ENCODE results near the gene RPL13. TPM values are rescaled to one million over a fixed set of nuclear protein-coding genes. Genes with fewer than 3 reads are reported as not detected.

The RPL13 gene
- total RNA-seq, 2 experiments from 2014 or later, result 2,153 to 2,209 TPM

DNA sequence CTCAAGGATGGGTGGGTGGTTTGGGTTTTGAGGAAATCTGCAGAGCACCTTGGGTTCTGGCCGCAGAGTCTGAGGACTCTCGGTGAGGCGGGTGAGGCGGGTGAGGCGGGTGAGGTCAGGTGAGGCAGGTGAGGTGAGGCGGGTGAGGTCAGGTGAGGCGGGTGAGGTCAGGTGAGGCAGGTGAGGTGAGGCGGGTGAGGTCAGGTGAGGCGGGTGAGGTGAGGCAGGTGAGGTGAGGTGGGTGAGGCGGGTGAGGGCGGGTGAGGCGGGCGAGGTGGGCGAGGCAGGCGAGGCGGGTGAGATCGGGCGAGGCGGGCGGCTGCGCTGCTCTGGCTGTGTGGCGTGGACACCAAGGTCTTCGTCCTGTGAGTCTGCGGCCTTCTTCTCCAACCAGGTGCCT, 24.1 kb upstream of the RPL13 start:
- H3K27me3 Mint-ChIP-seq, result no peaks in the 10 kb centered on the region
- no peak overlapping the region for H3K27ac Mint-ChIP-seq
- CTCF ChIA-PET, result no interaction called here
- H3K9me3 Mint-ChIP-seq (ENCODE audit: low read depth), result no peaks in the 10 kb centered on the region
- peaks cover 32% of the 10 kb centered on the region for H3K36me3 Mint-ChIP-seq
- H3K4me3 Mint-ChIP-seq, result no peak overlapping the region
- no peak for ATAC-seq
- peaks cover 26% of the 10 kb centered on the region for H3K4me1 Mint-ChIP-seq
- no peak for DNase-seq

DNA sequence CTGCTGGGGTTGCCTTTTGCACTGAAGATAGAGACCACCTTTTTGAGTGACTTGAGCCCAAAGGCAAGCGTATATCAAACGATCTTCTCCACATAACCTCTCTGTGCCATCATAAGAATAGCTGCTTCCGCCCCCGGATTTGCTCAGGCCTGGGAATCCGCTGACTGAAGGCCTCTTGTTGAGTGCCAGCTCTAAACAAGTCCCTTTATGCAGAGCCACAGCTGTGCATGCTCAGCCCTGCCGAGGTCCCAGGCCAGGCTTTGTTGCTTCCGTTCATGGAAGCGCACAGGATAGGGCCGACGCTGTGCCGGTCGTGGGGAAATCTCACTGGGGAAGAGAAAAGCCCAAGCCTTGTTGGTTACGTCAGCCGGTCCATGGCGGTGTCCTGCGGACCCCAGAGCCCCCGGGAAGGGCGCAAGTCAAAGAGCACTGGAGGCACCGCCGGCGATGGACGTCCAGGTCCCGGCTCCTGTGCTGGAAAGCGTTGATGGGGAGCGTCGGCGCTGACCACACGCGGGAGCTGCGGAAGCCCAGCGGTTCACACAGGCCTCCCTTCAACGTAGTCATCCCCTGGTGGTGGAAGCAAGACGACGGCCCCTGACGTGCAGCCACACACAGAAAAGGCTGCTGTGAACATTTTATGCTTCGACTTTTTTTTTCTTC, 23.5 kb upstream of the RPL13 start:
- no peaks in the 10 kb centered on the region for H3K27me3 Mint-ChIP-seq
- CTCF ChIA-PET, result no interaction called here
- ATAC-seq (no peak), DNase-seq (no peak)
- no peak overlapping the region for H3K27ac Mint-ChIP-seq
- no peak overlapping the region for H3K4me3 Mint-ChIP-seq
- peaks cover 27% of the 10 kb centered on the region for H3K4me1 Mint-ChIP-seq
- peaks cover 30% of the 10 kb centered on the region for H3K36me3 Mint-ChIP-seq
- H3K9me3 Mint-ChIP-seq (ENCODE audit: low read depth), result no peaks in the 10 kb centered on the region

DNA sequence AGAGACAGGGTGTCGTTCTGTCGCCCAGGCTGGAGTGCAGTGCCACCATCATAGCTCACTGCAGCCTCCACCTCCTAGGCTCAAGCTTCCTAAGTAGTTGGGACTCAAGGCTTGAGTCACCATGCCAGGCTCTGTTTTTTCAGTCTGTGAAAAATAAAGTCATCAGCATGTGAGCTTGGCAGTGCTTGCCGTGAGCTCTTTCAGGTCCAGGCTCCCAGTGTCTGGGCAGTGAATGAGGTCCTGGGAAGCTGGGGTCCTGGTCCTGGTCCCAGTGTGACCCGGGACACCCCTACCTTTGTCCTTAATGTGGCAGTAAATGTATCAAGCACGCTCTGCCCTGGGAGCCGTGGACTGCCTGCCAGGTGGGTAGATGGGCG, 22.9 kb upstream of the RPL13 start:
- DNase-seq, result no peak
- H3K4me3 Mint-ChIP-seq, result no peak overlapping the region
- H3K9me3 Mint-ChIP-seq (ENCODE audit: low read depth), result no peaks in the 10 kb centered on the region
- H3K27ac Mint-ChIP-seq, result no peak overlapping the region
- H3K36me3 Mint-ChIP-seq, result peaks cover 28% of the 10 kb centered on the region
- peaks cover 27% of the 10 kb centered on the region for H3K4me1 Mint-ChIP-seq
- H3K27me3 Mint-ChIP-seq, result no peaks in the 10 kb centered on the region
- CTCF ChIA-PET, result no interaction called here
- no peak for ATAC-seq

- Mint-ChIP-seq H3K27me3 (no peaks in the 10 kb centered on the region), H3K36me3 (peaks cover 26% of the 10 kb centered on the region), H3K9me3 (ENCODE audit: low read depth) (no peaks in the 10 kb centered on the region), H3K27ac (no peak overlapping the region), H3K4me1 (peaks cover 27% of the 10 kb centered on the region), H3K4me3 (no peak overlapping the region)
- CTCF ChIA-PET, result no interaction called here
- DNase-seq (no peak), ATAC-seq (no peak)
Observed at GRCh38 chr16:89538286-89538685, 22.2 kb upstream of the RPL13 start.

- CTCF ChIA-PET, result no interaction called here
- peaks cover 8% of the 10 kb centered on the region for H3K36me3 Mint-ChIP-seq
- H3K9me3 Mint-ChIP-seq (ENCODE audit: low read depth), result no peaks in the 10 kb centered on the region
- no peak for DNase-seq
- no peaks in the 10 kb centered on the region for H3K27me3 Mint-ChIP-seq
- no peak overlapping the region for H3K4me3 Mint-ChIP-seq
- no peak overlapping the region for H3K27ac Mint-ChIP-seq
- ATAC-seq, result no peak
- H3K4me1 Mint-ChIP-seq, result peaks cover 7% of the 10 kb centered on the region
Observed at GRCh38 chr16:89540557-89540956, 19.9 kb upstream of the RPL13 start.

- Mint-ChIP-seq H3K4me3 (no peak overlapping the region), H3K27me3 (no peaks in the 10 kb centered on the region), H3K4me1 (peaks cover 7% of the 10 kb centered on the region), H3K27ac (no peak overlapping the region), H3K36me3 (peaks cover 6% of the 10 kb centered on the region), H3K9me3 (ENCODE audit: low read depth) (no peaks in the 10 kb centered on the region)
- ATAC-seq, result no peak
- no peak for DNase-seq
- CTCF ChIA-PET, result interaction anchor here (1.7 kb wide), 1 partner anchor 15 kb away, joined by 7 read pairs; no protein-coding TSS in a partner anchor
Observed at GRCh38 chr16:89541792-89542191, 18.7 kb upstream of the RPL13 start.

- Mint-ChIP-seq H3K36me3 (peaks cover 6% of the 10 kb centered on the region), H3K9me3 (ENCODE audit: low read depth) (no peaks in the 10 kb centered on the region), H3K4me3 (no peak overlapping the region), H3K4me1 (peaks cover 11% of the 10 kb centered on the region), H3K27ac (no peak overlapping the region), H3K27me3 (no peaks in the 10 kb centered on the region)
- CTCF ChIA-PET, result no interaction called here
- ATAC-seq, result no peak
- no peak for DNase-seq
Observed at GRCh38 chr16:89544113-89544512, 16.4 kb upstream of the RPL13 start.

DNA sequence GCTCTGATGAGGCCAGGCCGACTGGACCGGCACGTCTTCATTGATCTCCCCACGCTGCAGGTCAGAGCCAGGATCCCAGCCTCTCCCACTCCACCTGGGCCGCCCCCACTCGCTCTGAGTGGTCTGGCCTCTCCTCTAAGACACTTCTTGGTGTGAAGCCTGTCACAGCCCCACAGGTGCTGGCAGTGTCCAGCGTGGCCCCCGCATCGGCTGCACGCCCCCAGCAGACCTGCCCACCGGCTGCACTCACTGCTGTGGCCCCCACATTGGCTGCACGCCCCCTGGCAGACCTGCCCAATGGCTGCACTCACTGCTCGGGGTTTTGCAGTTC, 15.8 kb upstream of the RPL13 start:
- H3K9me3 Mint-ChIP-seq (ENCODE audit: low read depth), result no peaks in the 10 kb centered on the region

GRCh38 chr16:89545044-89545830, 15.2 kb upstream of the RPL13 start:
- Mint-ChIP-seq H3K27ac (no peak overlapping the region), H3K36me3 (peaks cover 6% of the 10 kb centered on the region)
- no peak for ATAC-seq

More for the DNA sequence above, 15.8 kb upstream of the RPL13 start:
- Mint-ChIP-seq H3K27me3 (no peaks in the 10 kb centered on the region), H3K27ac (no peak overlapping the region), H3K4me3 (no peak overlapping the region), H3K36me3 (peaks cover 6% of the 10 kb centered on the region), H3K4me1 (peaks cover 12% of the 10 kb centered on the region)
- CTCF ChIA-PET, result no interaction called here
- DNase-seq, result no peak
- no peak for ATAC-seq

GRCh38 chr16:89545831-89546574, 14.5 kb upstream of the RPL13 start:
- DNase-seq, result no peak
- no peak for ATAC-seq
- CTCF ChIA-PET, result interaction anchor here (0.7 kb wide), 1 partner anchor 11 kb away, joined by 3 read pairs; no protein-coding TSS in a partner anchor
- Mint-ChIP-seq H3K9me3 (ENCODE audit: low read depth) (no peaks in the 10 kb centered on the region), H3K27ac (no peak overlapping the region), H3K4me1 (peaks cover 10% of the 10 kb centered on the region), H3K4me3 (no peak overlapping the region), H3K27me3 (no peaks in the 10 kb centered on the region), H3K36me3 (peaks cover 5% of the 10 kb centered on the region)

More at GRCh38 chr16:89545044-89545830, 15.2 kb upstream of the RPL13 start:
- H3K4me3 Mint-ChIP-seq, result no peak overlapping the region
- no peaks in the 10 kb centered on the region for H3K9me3 Mint-ChIP-seq (ENCODE audit: low read depth)
- peaks cover 12% of the 10 kb centered on the region for H3K4me1 Mint-ChIP-seq
- no peaks in the 10 kb centered on the region for H3K27me3 Mint-ChIP-seq
- CTCF ChIA-PET, result interaction anchor here (0.7 kb wide), 1 partner anchor 12 kb away, joined by 3 read pairs; no protein-coding TSS in a partner anchor
- DNase-seq, result no peak

DNA sequence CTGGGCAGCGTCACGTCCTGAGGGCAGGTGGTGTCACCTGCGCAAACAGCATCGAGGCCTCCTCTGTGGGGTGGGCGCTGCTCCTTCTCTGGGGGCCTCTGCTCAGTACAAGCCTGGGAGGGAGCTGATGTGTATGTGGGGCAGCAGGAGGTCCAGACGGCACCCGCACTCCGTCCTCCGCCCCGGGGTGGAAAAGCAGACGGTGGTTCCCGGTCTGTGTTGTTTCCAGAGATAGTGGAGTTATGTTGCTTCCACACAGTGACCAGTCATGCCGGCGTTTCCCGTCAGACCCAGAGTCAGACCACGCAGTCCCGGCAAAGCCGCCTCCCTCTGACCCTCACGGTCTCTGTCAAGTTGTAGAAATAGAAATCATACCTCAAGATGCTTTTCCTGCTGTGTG, 13.7 kb upstream of the RPL13 start:
- DNase-seq, result no peak
- Mint-ChIP-seq H3K36me3 (peaks cover 5% of the 10 kb centered on the region), H3K4me1 (peaks cover 5% of the 10 kb centered on the region), H3K27me3 (no peaks in the 10 kb centered on the region), H3K27ac (no peak overlapping the region), H3K4me3 (no peak overlapping the region), H3K9me3 (ENCODE audit: low read depth) (no peaks in the 10 kb centered on the region)
- CTCF ChIA-PET, result no interaction called here
- no peak for ATAC-seq

DNA sequence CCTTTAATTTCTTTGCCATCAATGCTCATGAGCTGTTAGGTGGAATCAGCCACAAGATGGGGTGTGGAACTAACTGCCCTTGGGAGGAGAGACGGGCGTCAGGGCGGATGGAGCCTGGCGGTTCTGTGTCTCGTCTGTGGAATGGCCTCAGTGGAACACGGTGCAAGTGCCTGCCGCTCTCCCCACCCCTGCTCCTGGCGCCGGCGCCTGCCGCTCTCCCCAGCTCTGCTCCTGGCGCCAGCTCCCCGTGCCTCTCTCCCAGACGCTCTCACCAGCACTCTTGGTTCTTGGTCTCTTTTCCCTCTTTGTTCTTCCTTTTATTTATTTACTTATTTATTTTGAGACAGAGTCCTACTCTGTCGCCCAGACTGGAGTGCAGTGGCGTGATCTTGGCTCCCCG, 13.2 kb upstream of the RPL13 start:
- Mint-ChIP-seq H3K27me3 (no peaks in the 10 kb centered on the region), H3K4me1 (peaks cover 5% of the 10 kb centered on the region), H3K36me3 (peaks cover 5% of the 10 kb centered on the region), H3K27ac (no peak overlapping the region), H3K9me3 (ENCODE audit: low read depth) (no peaks in the 10 kb centered on the region), H3K4me3 (no peak overlapping the region)
- DNase-seq (no peak), ATAC-seq (no peak)
- CTCF ChIA-PET, result no interaction called here

DNA sequence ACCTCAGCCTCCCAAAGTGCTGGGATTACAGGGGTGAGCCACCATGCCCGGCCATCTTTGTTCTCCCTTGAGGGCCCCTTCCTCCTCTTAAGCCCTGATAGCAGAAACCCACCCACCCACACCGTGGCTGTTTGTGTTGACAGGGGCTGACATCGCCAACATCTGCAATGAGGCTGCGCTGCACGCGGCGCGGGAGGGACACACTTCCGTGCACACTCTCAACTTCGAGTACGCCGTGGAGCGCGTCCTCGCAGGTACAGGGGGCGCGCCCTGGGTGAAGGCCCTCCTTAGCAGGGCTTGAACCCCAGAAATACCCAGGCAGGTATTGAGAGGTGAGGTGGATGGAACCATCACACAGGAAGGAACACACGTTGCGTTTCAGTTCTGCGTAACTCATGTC, 12.6 kb upstream of the RPL13 start:
- CTCF ChIA-PET, result no interaction called here

More for the DNA sequence above, 12.6 kb upstream of the RPL13 start:
- H3K27ac Mint-ChIP-seq, result no peak overlapping the region
- H3K4me1 Mint-ChIP-seq, result peaks cover 5% of the 10 kb centered on the region
- H3K36me3 Mint-ChIP-seq, result peaks cover 5% of the 10 kb centered on the region
- no peak overlapping the region for H3K4me3 Mint-ChIP-seq
- no peaks in the 10 kb centered on the region for H3K27me3 Mint-ChIP-seq
- no peaks in the 10 kb centered on the region for H3K9me3 Mint-ChIP-seq (ENCODE audit: low read depth)
- ATAC-seq (no peak), DNase-seq (no peak)
